CD14-positive monocyte (primary cell): Measurements from ENCODE around the gene DCDC2B. TPM values are rescaled to one million over a fixed set of nuclear protein-coding genes. Genes with fewer than 3 reads are reported as not detected.

Experiments used
- DNase-seq, 3 donors: peaks; one replicate each; pipeline ENCODE4 v3.0.0-alpha.2; 2011 to 2022
- H2AFZ ChIP-seq: 2 replicates; pipeline ENCODE4 v1.6.0; 2012; ENCODE audit warnings: mild to moderate bottlenecking, low read depth, low read length, inconsistent platforms; ENCODE audit not compliant: insufficient read depth, poor library complexity, severe bottlenecking
- H3K27ac ChIP-seq, 2 donors: 1 replicate in 1 of 2; 2 replicates in 1 of 2; pipeline ENCODE4 v1.5.1; 2012 to 2013; ENCODE audit warnings: low read length in 2 of 2, control low read depth in 1 of 2, inconsistent platforms in 1 of 2, low read depth in 1 of 2, mild to moderate bottlenecking in 1 of 2
- H3K27me3 ChIP-seq, 2 donors: one replicate each; pipeline versions ENCODE4 v1.6.0 to v1.6.1; 2011 to 2013; ENCODE audit warnings: low read length in 2 of 2; ENCODE audit not compliant: control insufficient read depth in 2 of 2, insufficient read depth in 2 of 2
- H3K36me3 ChIP-seq, 2 donors: replicated peaks in 1 of 2; 1 replicate in 1 of 2; 2 replicates in 1 of 2; pipeline versions ENCODE4 v1.5.1 to v1.6.1; 2012 to 2013; ENCODE audit warnings: low read length in 2 of 2, control low read depth in 1 of 2, inconsistent platforms in 1 of 2, mild to moderate bottlenecking in 1 of 2; ENCODE audit not compliant: insufficient read depth in 2 of 2, control insufficient read depth in 1 of 2
- H3K4me1 ChIP-seq, 2 donors: 1 replicate in 1 of 2; 2 replicates in 1 of 2; pipeline versions ENCODE4 v1.5.1 to v1.6.1; 2012 to 2013; ENCODE audit warnings: low read length in 2 of 2, control low read depth in 1 of 2, inconsistent platforms in 1 of 2, mild to moderate bottlenecking in 1 of 2, moderate library complexity in 1 of 2; ENCODE audit not compliant: insufficient read depth in 2 of 2, control insufficient read depth in 1 of 2
- H3K4me2 ChIP-seq: replicated peaks from 2 replicates; pipeline ENCODE3; 2012; ENCODE audit warnings: low read length, moderate library complexity, mild to moderate bottlenecking; ENCODE audit not compliant: poor library complexity, severe bottlenecking; ENCODE audit errors: extremely low read depth
- H3K4me3 ChIP-seq, 3 experiments: fragments of 200-600 bp in 1 of 3; sonication (generic) in 1 of 3; replicated peaks in 1 of 3; 1 replicate in 2 of 3; 2 replicates in 1 of 3; pipeline ENCODE4 v1.5.1; 2011 to 2013; ENCODE audit warnings: low read length in 3 of 3, mild to moderate bottlenecking in 3 of 3, control low read depth in 2 of 3, low read depth in 2 of 3, inconsistent platforms in 1 of 3, moderate library complexity in 1 of 3
- H3K79me2 ChIP-seq: 2 replicates; pipeline ENCODE4 v1.6.0; 2012; ENCODE audit warnings: mild to moderate bottlenecking, control low read depth, inconsistent platforms, low read length, moderate library complexity; ENCODE audit not compliant: insufficient read depth
- H3K9ac ChIP-seq: 2 replicates; pipeline ENCODE4 v1.6.0; 2017; ENCODE audit warnings: low read length, mild to moderate bottlenecking; ENCODE audit not compliant: insufficient read depth, poor library complexity, severe bottlenecking
- H3K9me3 ChIP-seq, 2 donors: replicated peaks in 1 of 2; 1 replicate in 1 of 2; 2 replicates in 1 of 2; pipeline versions ENCODE4 v1.5.1 to v1.6.1; 2012 to 2013; ENCODE audit warnings: low read length in 2 of 2, control low read depth in 1 of 2; ENCODE audit not compliant: control insufficient read depth in 1 of 2, insufficient read depth in 1 of 2
- H4K20me1 ChIP-seq: 2 replicates; pipeline ENCODE4 v1.6.0; 2012; ENCODE audit warnings: mild to moderate bottlenecking, low read length, control low read depth, moderate library complexity; ENCODE audit not compliant: insufficient read depth
- H3K27ac Mint-ChIP-seq, 7 donors: one replicate each; pipeline ENCODE4 v1.8.0; 2020; ENCODE audit warnings: mild to moderate bottlenecking in 7 of 7, mixed read lengths in 7 of 7, moderate library complexity in 6 of 7, inconsistent platforms in 2 of 7
- H3K27me3 Mint-ChIP-seq, 3 donors: one replicate each; pipeline ENCODE4 v1.8.0; 2021 to 2022; ENCODE audit warnings: low read depth in 3 of 3, mild to moderate bottlenecking in 3 of 3, mixed read lengths in 3 of 3, moderate library complexity in 3 of 3, inconsistent platforms in 1 of 3
- H3K36me3 Mint-ChIP-seq, 2 donors: one replicate each; pipeline ENCODE4 v1.8.0; 2020; ENCODE audit warnings: mixed read lengths in 2 of 2, inconsistent platforms in 1 of 2, mild to moderate bottlenecking in 1 of 2
- H3K4me1 Mint-ChIP-seq: one replicate; pipeline ENCODE4 v1.8.0; 2020; ENCODE audit warnings: mild to moderate bottlenecking, mixed read lengths
- H3K4me3 Mint-ChIP-seq, 2 donors: one replicate each; pipeline ENCODE4 v1.8.0; 2020; ENCODE audit warnings: mild to moderate bottlenecking in 2 of 2, mixed read lengths in 2 of 2, moderate library complexity in 1 of 2
- H3K9me3 Mint-ChIP-seq, 7 donors: one replicate each; pipeline ENCODE4 v1.8.0; 2020 to 2022; ENCODE audit warnings: mixed read lengths in 7 of 7, mild to moderate bottlenecking in 6 of 7, moderate library complexity in 6 of 7, inconsistent platforms in 2 of 7
- CTCF ChIP-seq: fragments of 200-600 bp; IDR thresholded peaks from one replicate; pipeline ENCODE4 v1.8.0; 2022; ENCODE audit warnings: antibody characterized with exemption, mild to moderate bottlenecking
- WGBS: methylation state at CpG from one replicate; pipeline ENCODE4 v1.1.5; 2013; ENCODE audit warnings: missing lambda C conversion rate; ENCODE audit not compliant: insufficient coverage; 5-methylcytosine and 5-hydroxymethylcytosine counted together
- intact Hi-C, 2 donors: fragments of 100-400 bp; cut with micrococcal nuclease; formaldehyde crosslinking; loops; one replicate each; pipeline versions ENCODE4 v1.15.0 to v1.15.1; 2023
- polyA plus RNA-seq, 3 donors: library from polyadenylated mRNA; depleted of rRNA in 1 of 3; unstranded in 2 of 3; stranded (reverse) in 1 of 3; fragments of 300-500 nt in 2 of 3; fragments of >200 nt in 1 of 3; fragmentation: Illumina TruSeq in 2 of 3; gene quantifications; 1 replicate in 2 of 3; 2 replicates in 1 of 3; pipeline ENCODE4 v1.2.3, GENCODE V29; 2012 to 2021

Gene DCDC2B
- polyA plus RNA-seq, 3 donors = not detected

- WGBS = under 1% methylated on average over 32 of the region's 46 CpGs
- Histone ChIP-seq H3K36me3 (peaks cover 20 to 47% of the 10 kb centered on the region in 2 donors), H4K20me1 (no peaks in the 10 kb centered on the region), H3K79me2 (peaks cover 31% of the 10 kb centered on the region), H3K4me1 (peaks cover 18 to 28% of the 10 kb centered on the region in 2 donors), H3K9ac (peak within 1 kb of the TSS; percentile 92), H2AFZ (peak within 1 kb of the TSS; percentile 92), H3K9me3 (no peaks in the 10 kb centered on the region), H3K4me2 (peak within 1 kb of the TSS; percentile 93), H3K27me3 (no peaks in the 10 kb centered on the region), H3K27ac (peak within 1 kb of the TSS; percentile 65 to 99), H3K4me3 (peak within 1 kb of the TSS; percentile 53 to 98 (median 82))
- H3K9me3 Mint-ChIP-seq = no peaks in the 10 kb centered on the region
- peak within 1 kb of the TSS; percentile 97 to 98 for H3K4me3 Mint-ChIP-seq
- peaks cover 0 to 2% (median 2%) of the 10 kb centered on the region in 3 donors for H3K27me3 Mint-ChIP-seq
- H3K4me1 Mint-ChIP-seq = peaks cover 28% of the 10 kb centered on the region
- TF ChIP-seq CTCF = no peak
- DNase-seq = peak; percentile 91 to 96 (median 96)
- peak within 1 kb of the TSS; percentile 97 to 100 (median 98) for H3K27ac Mint-ChIP-seq
- intact Hi-C loops = loop anchor here in 1 of 2 donors (10.0 kb wide), 1 partner anchor 173 kb away; the partner anchor contains the start of gene BSDC1
- peaks cover 28 to 63% of the 10 kb centered on the region in 2 donors for H3K36me3 Mint-ChIP-seq
Measured at GRCh38 chr1:32221980-32222755, 13.3 kb downstream of the DCDC2B start, which contains the start of the genes EIF3I and TMEM234. Gene EIF3I, plus strand, starts transcription at chr1:32222407. Its CDS starts 35 bp downstream, at chr1:32222442. Gene TMEM234, minus strand, starts transcription at chr1:32222353. Its CDS starts 31 bp downstream, at chr1:32222322.

GRCh38 chr1:32223683-32224082 is 14.8 kb downstream of the DCDC2B start:
- Histone ChIP-seq H4K20me1 (no peaks in the 10 kb centered on the region), H3K4me2 (no peak overlapping the region), H3K4me1 (peaks cover 18 to 28% of the 10 kb centered on the region in 2 donors), H3K79me2 (peaks cover 31% of the 10 kb centered on the region), H3K36me3 (peaks cover 32 to 57% of the 10 kb centered on the region in 2 donors), H3K27ac (peak overlapping the region in 1 of 2 donors; percentile 15), H2AFZ (no peak overlapping the region), H3K4me3 (no peak overlapping the region), H3K27me3 (no peaks in the 10 kb centered on the region), H3K9ac (no peak overlapping the region), H3K9me3 (no peaks in the 10 kb centered on the region)
- intact Hi-C loops = loop anchor here in 1 of 2 donors (10.0 kb wide), 1 partner anchor 171 kb away; the partner anchor contains the start of gene BSDC1
- TF ChIP-seq CTCF = no peak
- Mint-ChIP-seq H3K4me1 (peaks cover 28% of the 10 kb centered on the region), H3K9me3 (no peaks in the 10 kb centered on the region), H3K4me3 (peak overlapping the region in 1 of 2 donors; percentile 97), H3K27ac (peak overlapping the region in 5 of 7 donors; percentile 83 to 99 (median 98)), H3K27me3 (peaks cover 2% of the 10 kb centered on the region in 3 donors), H3K36me3 (peaks cover 39 to 64% of the 10 kb centered on the region in 2 donors)
- DNase-seq = no peak
- 100% methylated on average over 1 of the region's 3 CpGs for WGBS
